T-cell (primary cell): ENCODE results near the gene AATK. TPM values are rescaled to one million over a fixed set of nuclear protein-coding genes. Genes with fewer than 3 reads are reported as not detected.
A peak's percentile ranks its signal among the peaks of the same experiment; 100 is the strongest.

Source experiments
- ATAC-seq, 4 experiments: fragments of 200-7000 bp in 3 of 4; fragments of 150-1000 bp in 1 of 4; cut with Tn5 transposase; replicated peaks in 1 of 4; 1 replicate in 3 of 4; 2 replicates in 1 of 4; pipeline ENCODE4 v1.10.0; 2021; ENCODE audit warnings: moderate library complexity in 3 of 4, mild to moderate bottlenecking in 2 of 4, moderate number of reproducible peaks in 1 of 4
- CTCF ChIA-PET, 2 donors: fragments of 300-600 bp; sonication (Branson Sonifier 250); formaldehyde crosslinking; loops; one replicate each; lab custom pipeline; 2022; ENCODE audit warnings: antibody characterized with exemption in 2 of 2; lab: Charles Lee
- POLR2A ChIA-PET, 2 donors: fragments of 300-600 bp; sonication (Branson Sonifier 250); formaldehyde crosslinking; loops; one replicate each; lab custom pipeline; 2022; ENCODE audit warnings: antibody characterized with exemption in 2 of 2; lab: Charles Lee
- DNase-seq, 35 experiments: peaks; one replicate each; pipeline versions ENCODE4 v3.0.0 to v3.0.0-alpha.2; 2013 to 2023
- H3K27ac ChIP-seq: one replicate; pipeline ENCODE4 v1.5.1; 2013; ENCODE audit warnings: low read length
- H3K27me3 ChIP-seq, 2 experiments: replicated peaks in 1 of 2; 1 replicate in 1 of 2; 2 replicates in 1 of 2; pipeline versions ENCODE4 v1.6.1 to v1.7.0; 2013; ENCODE audit warnings: low read length in 1 of 2, mixed read lengths in 1 of 2; ENCODE audit not compliant: control insufficient read depth in 2 of 2, insufficient read depth in 2 of 2; ENCODE audit errors: extremely low read depth in 1 of 2
- H3K36me3 ChIP-seq, 2 donors: 1 replicate in 1 of 2; 2 replicates in 1 of 2; pipeline versions ENCODE4 v1.6.1 to v1.7.0; 2013; ENCODE audit warnings: low read length in 1 of 2; ENCODE audit not compliant: control insufficient read depth in 2 of 2, insufficient read depth in 1 of 2; ENCODE audit errors: extremely low read depth in 1 of 2
- H3K4me1 ChIP-seq, 2 experiments: 1 replicate in 1 of 2; 2 replicates in 1 of 2; pipeline versions ENCODE4 v1.6.1 to v1.7.0; 2013; ENCODE audit warnings: low read length in 2 of 2, mixed read lengths in 1 of 2; ENCODE audit not compliant: insufficient read depth in 2 of 2, control insufficient read depth in 1 of 2; ENCODE audit errors: extremely low read depth in 1 of 2
- H3K4me3 ChIP-seq, 2 donors: 1 replicate in 1 of 2; 2 replicates in 1 of 2; pipeline versions ENCODE4 v1.5.1 to v1.7.0; 2013; ENCODE audit warnings: mild to moderate bottlenecking in 2 of 2, low read length in 1 of 2, moderate library complexity in 1 of 2; ENCODE audit not compliant: control insufficient read depth in 1 of 2; ENCODE audit errors: extremely low read depth in 1 of 2
- H3K9me3 ChIP-seq: 2 replicates; pipeline ENCODE4 v1.7.0; 2013
- H3K27ac Mint-ChIP-seq, 2 donors: one replicate each; pipeline ENCODE4 v1.8.0; 2020 to 2021; ENCODE audit warnings: mild to moderate bottlenecking in 2 of 2, mixed read lengths in 2 of 2
- H3K27me3 Mint-ChIP-seq, 2 donors: one replicate each; pipeline ENCODE4 v1.8.0; 2021 to 2022; ENCODE audit warnings: mixed read lengths in 2 of 2
- H3K36me3 Mint-ChIP-seq: one replicate; pipeline ENCODE4 v1.8.0; 2021; ENCODE audit warnings: mixed read lengths
- H3K4me1 Mint-ChIP-seq, 3 donors: one replicate each; pipeline ENCODE4 v1.8.0; 2020 to 2022; ENCODE audit warnings: mixed read lengths in 3 of 3, mild to moderate bottlenecking in 1 of 3
- H3K4me3 Mint-ChIP-seq, 3 donors: one replicate each; pipeline ENCODE4 v1.8.0; 2020 to 2022; ENCODE audit warnings: mild to moderate bottlenecking in 3 of 3, mixed read lengths in 3 of 3, moderate library complexity in 3 of 3
- H3K9me3 Mint-ChIP-seq, 3 donors: one replicate each; pipeline ENCODE4 v1.8.0; 2020 to 2022; ENCODE audit warnings: mixed read lengths in 3 of 3
- WGBS: methylation state at CpG from one replicate; pipeline ENCODE4 v1.1.5; 2013; ENCODE audit warnings: missing lambda C conversion rate; ENCODE audit not compliant: insufficient coverage; 5-methylcytosine and 5-hydroxymethylcytosine counted together
- total RNA-seq, 35 experiments: library from RNA in 6 of 35; stranded (reverse) in 6 of 35; fragments of 120-200 nt in 1 of 35; gene quantifications; one replicate each; pipeline versions ENCODE4 v1.2.1 to v1.2.4 and lab custom pipeline; 2013 to 2026

AATK gene
- total RNA-seq, 5 donors from 2014 or later (not counting 1 experiment from before 2014, with no cell fraction given), result 0.63 to 11.1 (median 0.72) TPM

GRCh38 chr17:81091774-81092517 is 74.1 kb downstream of the AATK start:
- H3K27ac Mint-ChIP-seq, result no peak overlapping the region
- ATAC-seq, result no peak
- ChIA-PET CTCF (no interaction called here), POLR2A (no interaction called here)
- WGBS, result 87% methylated on average over 22 of the region's 23 CpGs
- peaks cover 0 to 4% of the 10 kb centered on the region in 2 donors for H3K36me3 ChIP-seq
- no peaks in the 10 kb centered on the region for H3K9me3 Mint-ChIP-seq
- H3K4me3 ChIP-seq, result no peak overlapping the region
- peaks cover 11 to 51% (median 49%) of the 10 kb centered on the region in 3 donors for H3K4me1 Mint-ChIP-seq
- H3K27me3 ChIP-seq, result peaks cover 0 to 5% of the 10 kb centered on the region in 2 experiments
- H3K36me3 Mint-ChIP-seq, result no peaks in the 10 kb centered on the region
- no peak overlapping the region for H3K4me3 Mint-ChIP-seq
- no peak for DNase-seq
- no peak overlapping the region for H3K27ac ChIP-seq
- no peaks in the 10 kb centered on the region for H3K27me3 Mint-ChIP-seq
- no peaks in the 10 kb centered on the region for H3K9me3 ChIP-seq
- H3K4me1 ChIP-seq, result peaks cover 21 to 64% of the 10 kb centered on the region in 2 experiments

- no peak overlapping the region for H3K4me3 Mint-ChIP-seq
- H3K36me3 Mint-ChIP-seq, result no peaks in the 10 kb centered on the region
- H3K4me1 Mint-ChIP-seq, result peaks cover 6 to 44% (median 42%) of the 10 kb centered on the region in 3 donors
- ChIA-PET POLR2A (no interaction called here), CTCF (interaction anchor here in 1 of 2 donors (0.5 kb wide), 1 partner anchor 1065 kb away, joined by 3 read pairs; no protein-coding TSS in a partner anchor)
- Histone ChIP-seq H3K36me3 (peaks cover 0 to 4% of the 10 kb centered on the region in 2 donors), H3K4me1 (peaks cover 18 to 58% of the 10 kb centered on the region in 2 experiments), H3K9me3 (no peaks in the 10 kb centered on the region), H3K4me3 (no peak overlapping the region), H3K27me3 (no peaks in the 10 kb centered on the region), H3K27ac (no peak overlapping the region)
- no peak for DNase-seq
- H3K9me3 Mint-ChIP-seq, result no peaks in the 10 kb centered on the region
- H3K27me3 Mint-ChIP-seq, result no peaks in the 10 kb centered on the region
- ATAC-seq, result no peak
- H3K27ac Mint-ChIP-seq, result no peak overlapping the region
- 93% methylated on average over 9 of the region's 9 CpGs for WGBS
Measured at GRCh38 chr17:81091154-81091553, 74.9 kb downstream of the AATK start.

GRCh38 chr17:81090361-81091136 is 75.5 kb downstream of the AATK start:
- no peaks in the 10 kb centered on the region for H3K9me3 ChIP-seq
- no peaks in the 10 kb centered on the region for H3K36me3 Mint-ChIP-seq
- H3K36me3 ChIP-seq, result peaks cover 0 to 4% of the 10 kb centered on the region in 2 donors
- H3K4me3 ChIP-seq, result no peak overlapping the region
- H3K4me3 Mint-ChIP-seq, result no peak overlapping the region
- H3K27ac Mint-ChIP-seq, result no peak overlapping the region
- H3K27me3 ChIP-seq, result no peaks in the 10 kb centered on the region
- H3K4me1 Mint-ChIP-seq, result peaks cover 6 to 38% (median 36%) of the 10 kb centered on the region in 3 donors
- H3K27ac ChIP-seq, result no peak overlapping the region
- no peaks in the 10 kb centered on the region for H3K9me3 Mint-ChIP-seq
- H3K27me3 Mint-ChIP-seq, result no peaks in the 10 kb centered on the region
- H3K4me1 ChIP-seq, result peaks cover 14 to 52% of the 10 kb centered on the region in 2 experiments
- ATAC-seq, result no peak
- WGBS, result 74% methylated on average over 19 of the region's 26 CpGs
- CTCF ChIA-PET, result interaction anchor here in 1 of 2 donors (0.5 kb wide), 1 partner anchor 1065 kb away, joined by 3 read pairs; no protein-coding TSS in a partner anchor
- POLR2A ChIA-PET, result no interaction called here
- DNase-seq, result peak in 17 of 35 experiments; percentile 7 to 46 (median 19)

- H3K36me3 Mint-ChIP-seq, result no peaks in the 10 kb centered on the region
- DNase-seq (peak in 3 of 35 experiments; percentile 4 to 23 (median 5)), ATAC-seq (peak in 2 of 4 experiments; percentile 24 to 53)
- H3K4me3 ChIP-seq, result no peak overlapping the region
- POLR2A ChIA-PET, result no interaction called here
- H3K36me3 ChIP-seq, result peaks cover 0 to 4% of the 10 kb centered on the region in 2 donors
- H3K27ac Mint-ChIP-seq, result no peak overlapping the region
- H3K27me3 ChIP-seq, result no peaks in the 10 kb centered on the region
- peaks cover 7 to 29% of the 10 kb centered on the region in 2 experiments for H3K4me1 ChIP-seq
- no peak overlapping the region for H3K27ac ChIP-seq
- H3K27me3 Mint-ChIP-seq, result no peaks in the 10 kb centered on the region
- CTCF ChIA-PET, result no interaction called here
- no peak overlapping the region for H3K4me3 Mint-ChIP-seq
- WGBS, result 80% methylated on average over 32 of the region's 32 CpGs
- peaks cover 0 to 17% (median 12%) of the 10 kb centered on the region in 3 donors for H3K4me1 Mint-ChIP-seq
- H3K9me3 ChIP-seq, result no peaks in the 10 kb centered on the region
- no peaks in the 10 kb centered on the region for H3K9me3 Mint-ChIP-seq
Measured at GRCh38 chr17:81086789-81087551, 79.1 kb downstream of the AATK start.

GRCh38 chr17:81085420-81085911 is 80.6 kb downstream of the AATK start:
- Mint-ChIP-seq H3K36me3 (no peaks in the 10 kb centered on the region), H3K27ac (no peak overlapping the region), H3K27me3 (no peaks in the 10 kb centered on the region), H3K4me1 (peaks cover 0 to 13% (median 8%) of the 10 kb centered on the region in 3 donors), H3K9me3 (no peaks in the 10 kb centered on the region), H3K4me3 (no peak overlapping the region)
- no peaks in the 10 kb centered on the region for H3K9me3 ChIP-seq
- 90% methylated on average over 20 of the region's 20 CpGs for WGBS
- ChIA-PET CTCF (interaction anchor here in 1 of 2 donors (0.5 kb wide), 1 partner anchor 38 kb away, joined by 6 read pairs; no protein-coding TSS in a partner anchor), POLR2A (no interaction called here)
- peaks cover 4 to 19% of the 10 kb centered on the region in 2 experiments for H3K4me1 ChIP-seq
- no peak for ATAC-seq
- H3K4me3 ChIP-seq, result no peak overlapping the region
- H3K27ac ChIP-seq, result no peak overlapping the region
- H3K27me3 ChIP-seq, result no peaks in the 10 kb centered on the region
- DNase-seq, result no peak
- peaks cover 0 to 4% of the 10 kb centered on the region in 2 donors for H3K36me3 ChIP-seq
